ENCODE results near the gene GAN. TPM values are rescaled to one million over a fixed set of nuclear protein-coding genes. Genes with fewer than 3 reads are reported as not detected.

Gene GAN
- total RNA-seq, 2 experiments from 2014 or later = 11.5 to 12.3 TPM

GRCh38 chr16:81349608-81350305 lies 35.0 kb downstream of the GAN start:
- no peak for DNase-seq
- no peak for ATAC-seq
- Mint-ChIP-seq H3K27me3 (no peaks in the 10 kb centered on the region), H3K36me3 (ENCODE audit: low read depth) (peaks cover 25% of the 10 kb centered on the region), H3K9me3 (peaks cover 24% of the 10 kb centered on the region), H3K4me1 (ENCODE audit: low read depth) (peaks cover 11% of the 10 kb centered on the region), H3K4me3 (no peak overlapping the region), H3K27ac (no peak overlapping the region)
- ChIA-PET CTCF (interaction anchor here (1.3 to 1.4 kb wide), 3 partner anchors 9 to 16 kb away, joined by 4 read pairs; no protein-coding TSS in a partner anchor), POLR2A (no interaction called here)
- intact Hi-C loops (cut with micrococcal nuclease) = no loop called here
- TF ChIP-seq CTCF (IDR thresholded peaks at IDR 0.05) = no peak

DNA sequence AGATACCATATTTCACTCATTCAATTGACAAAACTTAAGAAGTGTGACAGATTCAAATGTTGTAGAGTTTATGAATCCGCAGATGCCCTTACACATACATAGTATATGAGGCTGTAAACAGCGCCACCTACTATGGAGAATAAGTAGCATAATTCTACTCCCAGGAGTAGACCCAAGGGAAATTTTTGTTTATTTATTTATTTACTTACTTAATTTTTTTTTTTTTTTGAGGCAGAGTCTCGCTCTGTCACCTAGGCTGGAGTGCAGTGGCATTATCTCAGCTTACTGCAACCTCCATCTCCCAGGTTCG lies 35.5 kb downstream of the GAN start:
- DNase-seq = no peak
- no peak for TF ChIP-seq CTCF (IDR thresholded peaks at IDR 0.05)
- ChIA-PET CTCF (interaction anchor here (1.2 to 1.3 kb wide), 2 partner anchors 13 to 89 kb away, joined by 4 read pairs; no protein-coding TSS in a partner anchor), POLR2A (no interaction called here)
- Mint-ChIP-seq H3K36me3 (ENCODE audit: low read depth) (peaks cover 23% of the 10 kb centered on the region), H3K9me3 (peaks cover 20% of the 10 kb centered on the region), H3K27ac (no peak overlapping the region), H3K4me1 (ENCODE audit: low read depth) (peaks cover 11% of the 10 kb centered on the region), H3K4me3 (no peak overlapping the region), H3K27me3 (no peaks in the 10 kb centered on the region)
- intact Hi-C loops (cut with micrococcal nuclease) = no loop called here
- no peak for ATAC-seq

DNA sequence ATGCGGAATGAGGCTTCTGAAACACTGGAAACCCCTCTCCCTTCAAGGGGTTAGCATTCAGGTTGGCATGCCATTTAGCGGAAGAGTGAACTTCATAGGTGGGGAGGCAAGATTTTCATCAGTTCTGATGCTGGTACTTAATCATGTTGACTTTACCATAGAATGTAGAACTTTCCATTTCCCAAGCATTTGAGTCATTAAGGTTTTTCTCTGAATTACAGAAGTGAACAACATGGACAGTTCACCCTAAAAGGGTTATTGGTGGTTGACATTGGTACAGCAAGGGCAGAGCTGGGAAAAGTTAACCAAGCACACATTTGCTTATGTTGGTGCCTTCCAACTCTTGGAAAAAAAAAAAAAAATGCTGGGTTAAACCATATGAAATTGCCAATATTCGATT lies 39.1 kb downstream of the GAN start:
- Mint-ChIP-seq H3K27me3 (no peaks in the 10 kb centered on the region), H3K9me3 (peaks cover 3% of the 10 kb centered on the region), H3K36me3 (ENCODE audit: low read depth) (peaks cover 20% of the 10 kb centered on the region), H3K4me1 (ENCODE audit: low read depth) (peaks cover 11% of the 10 kb centered on the region), H3K27ac (peak overlapping the region; percentile 67), H3K4me3 (no peak overlapping the region)
- ChIA-PET CTCF (no interaction called here), POLR2A (no interaction called here)
- ATAC-seq = peak; percentile 87
- no peak for TF ChIP-seq CTCF (IDR thresholded peaks at IDR 0.05)
- DNase-seq = no peak
- intact Hi-C loops (cut with micrococcal nuclease) = no loop called here

DNA sequence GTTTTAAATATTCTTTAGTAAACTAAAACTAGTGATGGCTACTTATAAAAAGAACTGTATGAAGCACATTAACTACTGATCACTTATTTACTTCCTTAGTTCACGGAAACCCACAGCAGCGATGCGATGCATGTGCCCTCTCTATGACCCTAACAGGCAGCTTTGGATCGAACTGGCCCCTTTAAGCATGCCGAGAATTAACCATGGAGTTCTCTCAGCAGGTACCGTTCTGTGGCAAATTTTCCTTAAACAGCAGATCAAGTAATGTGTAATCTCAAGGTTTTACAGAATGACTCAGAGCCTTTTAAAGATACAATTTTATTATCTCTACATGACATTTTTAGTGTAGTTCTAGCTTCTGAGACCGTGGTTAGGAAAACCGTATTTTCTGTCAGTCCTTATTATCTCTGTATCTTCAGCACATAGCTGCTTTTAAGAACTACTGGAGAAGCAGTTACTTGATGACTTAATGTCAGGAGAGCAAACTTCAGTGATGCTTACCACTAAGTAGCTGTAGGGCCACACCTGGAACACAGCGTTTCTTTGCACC lies 43.0 kb downstream of the GAN start:
- Mint-ChIP-seq H3K27me3 (no peaks in the 10 kb centered on the region), H3K4me1 (ENCODE audit: low read depth) (peaks cover 11% of the 10 kb centered on the region), H3K9me3 (peaks cover 3% of the 10 kb centered on the region), H3K4me3 (no peak overlapping the region), H3K27ac (no peak overlapping the region), H3K36me3 (ENCODE audit: low read depth) (peaks cover 18% of the 10 kb centered on the region)
- ChIA-PET CTCF (interaction anchor here (1.2 kb wide), 1 partner anchor 8 kb away, joined by 4 read pairs; no protein-coding TSS in a partner anchor), POLR2A (no interaction called here)
- no peak for TF ChIP-seq CTCF (IDR thresholded peaks at IDR 0.05)
- no peak for DNase-seq
- intact Hi-C loops (cut with micrococcal nuclease) = no loop called here
- ATAC-seq = no peak

GRCh38 chr16:81358860-81359259 lies 44.1 kb downstream of the GAN start:
- peaks cover 3% of the 10 kb centered on the region for H3K9me3 Mint-ChIP-seq
- no peak overlapping the region for H3K27ac Mint-ChIP-seq

More at GRCh38 chr16:81358860-81359259, 44.1 kb downstream of the GAN start:
- no peak for DNase-seq
- ChIA-PET CTCF (interaction anchor here (0.6 to 1.2 kb wide), 4 partner anchors 9 to 107 kb away, joined by 3 to 4 read pairs (median 4); no protein-coding TSS in a partner anchor), POLR2A (interaction anchor here (0.7 kb wide), 1 partner anchor 123 kb away, joined by 3 read pairs; no protein-coding TSS in a partner anchor)
- no peak overlapping the region for H3K4me3 Mint-ChIP-seq
- intact Hi-C loops (cut with micrococcal nuclease) = no loop called here
- no peak for ATAC-seq
- no peak for TF ChIP-seq CTCF (IDR thresholded peaks at IDR 0.05)
- H3K27me3 Mint-ChIP-seq = no peaks in the 10 kb centered on the region
- peaks cover 22% of the 10 kb centered on the region for H3K36me3 Mint-ChIP-seq (ENCODE audit: low read depth)
- H3K4me1 Mint-ChIP-seq (ENCODE audit: low read depth) = peaks cover 4% of the 10 kb centered on the region
